Adrenal gland (tissue), 5 donors: ENCODE results near the gene MMP17.

Source experiments
- CTCF ChIP-seq, 6 experiments: fragments of 450-650 bp in 4 of 6; fragments of 200-600 bp in 2 of 6; sonication (generic) in 1 of 6; IDR thresholded peaks; 1 replicate in 5 of 6; 2 replicates in 1 of 6; pipeline versions ENCODE4 v1.5.1 to v1.8.0; 2016 to 2021; ENCODE audit warnings: antibody characterized with exemption in 6 of 6, mild to moderate bottlenecking in 2 of 6, moderate library complexity in 1 of 6
- POLR2A ChIP-seq, 2 donors: fragments of 450-650 bp; IDR thresholded peaks; one replicate each; pipeline ENCODE4 v1.6.1; 2017; ENCODE audit warnings: antibody characterized with exemption in 2 of 2, mild to moderate bottlenecking in 2 of 2, moderate library complexity in 1 of 2
- donor health status: DM: no; HTN: no; CAD: no.

DNA sequence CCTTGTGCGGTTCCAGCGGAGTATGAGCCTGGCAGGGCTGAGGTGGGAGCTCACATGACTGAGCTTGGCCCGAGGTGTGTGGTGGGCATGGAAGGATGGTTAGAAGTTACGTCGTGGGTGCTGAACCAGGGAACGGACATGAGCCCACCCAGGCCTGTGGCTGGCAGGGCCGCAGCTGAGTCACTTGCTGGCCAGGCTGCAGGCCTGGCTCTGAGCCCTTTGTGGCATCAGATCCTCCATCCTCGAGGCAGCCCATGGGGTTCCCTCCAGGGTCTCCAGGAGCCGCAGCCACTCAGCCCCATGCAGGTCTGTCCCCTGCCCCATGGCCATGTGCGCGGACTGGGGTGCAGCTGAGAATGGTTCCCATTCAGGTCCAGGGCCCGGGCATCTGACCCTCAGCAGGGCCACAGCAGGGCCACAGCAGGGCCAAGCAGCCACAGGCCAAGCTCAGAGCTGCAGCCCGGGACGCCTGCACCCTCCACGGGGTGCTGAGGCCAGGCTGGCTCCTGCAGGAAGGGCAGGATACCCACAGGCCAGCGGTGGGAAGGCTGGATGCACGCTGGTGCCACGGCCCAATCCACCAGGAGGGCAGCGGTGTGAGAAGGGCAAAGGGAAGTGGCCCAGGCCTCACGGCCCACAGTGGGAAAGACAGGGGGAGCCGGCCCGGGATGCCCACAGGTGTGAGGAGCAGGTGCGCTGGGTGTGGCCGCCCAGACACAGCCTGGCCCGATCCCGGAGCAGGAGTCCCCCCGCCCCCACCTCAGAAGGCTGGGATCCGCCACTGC lies 39.9 kb downstream of the MMP17 start:
- TF ChIP-seq CTCF (IDR thresholded peaks at IDR 0.05) (no peak), POLR2A (IDR thresholded peaks at IDR 0.05) (no peak)
